ENCODE measurements around the gene ATXN2L.
"Not testable (repeated sequence)": the region's sequence is repeated elsewhere in the genome, so short reads cannot be mapped to it uniquely, and the experiment has no call there.

Gene ATXN2L

DNA sequence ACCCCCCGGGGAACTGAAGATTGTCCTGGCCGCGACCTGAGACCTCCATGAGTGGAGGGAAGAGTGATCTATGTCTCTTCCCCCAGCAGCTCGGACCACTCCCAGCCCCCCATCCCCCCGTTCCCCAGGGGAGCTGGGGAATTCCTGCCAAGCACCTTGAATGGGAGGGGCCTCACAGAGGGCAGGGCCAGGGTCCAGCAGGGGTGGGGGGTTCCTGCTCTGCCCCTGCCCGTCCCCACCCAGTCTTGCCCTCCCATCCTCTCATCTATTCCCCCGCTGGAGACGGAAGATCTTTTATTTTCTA is 13.9 kb downstream of the ATXN2L start:
- DNase-seq: no peak

DNA sequence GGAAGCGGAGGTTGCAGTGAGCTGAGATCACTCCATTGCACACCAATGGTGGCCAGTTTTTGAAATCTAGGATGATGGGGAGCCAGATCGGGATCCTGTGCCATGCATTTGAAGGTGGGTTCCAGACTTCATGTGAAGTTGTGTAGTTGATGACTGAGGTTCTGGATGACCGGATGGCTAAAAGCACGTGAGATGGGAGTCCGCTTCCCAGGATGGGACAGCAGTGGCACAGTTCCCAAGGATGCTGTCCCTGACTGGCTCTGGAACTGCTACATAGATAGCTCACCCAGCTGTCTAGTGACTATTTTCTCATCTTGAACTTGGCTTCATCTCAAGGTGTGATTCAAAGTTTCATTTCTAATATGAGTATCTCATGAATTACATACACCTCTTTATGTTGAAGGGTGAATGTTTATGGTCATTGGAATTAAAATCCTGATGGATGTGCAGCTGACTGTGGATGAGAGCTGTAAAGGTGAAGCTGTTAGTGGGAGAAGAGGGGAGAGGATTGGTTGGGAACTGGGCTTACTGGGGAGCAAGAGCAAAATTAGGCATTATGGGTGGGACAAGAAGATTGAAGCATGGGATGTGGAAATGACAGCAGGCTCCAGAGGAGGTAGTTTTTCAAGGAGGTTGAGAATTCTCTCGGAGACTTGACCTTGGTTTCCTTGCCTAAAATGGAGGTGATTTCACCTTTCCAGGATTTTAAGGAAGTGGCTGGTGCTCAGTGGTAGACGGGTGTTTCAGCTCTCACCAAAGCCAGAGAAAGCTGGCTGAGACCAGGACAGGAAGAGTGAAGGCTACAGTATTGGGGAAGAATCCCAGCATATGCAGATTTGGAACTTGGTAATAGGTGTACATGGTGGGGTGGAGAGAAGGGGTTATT is 15.1 kb downstream of the ATXN2L start:
- no peak for DNase-seq

DNA sequence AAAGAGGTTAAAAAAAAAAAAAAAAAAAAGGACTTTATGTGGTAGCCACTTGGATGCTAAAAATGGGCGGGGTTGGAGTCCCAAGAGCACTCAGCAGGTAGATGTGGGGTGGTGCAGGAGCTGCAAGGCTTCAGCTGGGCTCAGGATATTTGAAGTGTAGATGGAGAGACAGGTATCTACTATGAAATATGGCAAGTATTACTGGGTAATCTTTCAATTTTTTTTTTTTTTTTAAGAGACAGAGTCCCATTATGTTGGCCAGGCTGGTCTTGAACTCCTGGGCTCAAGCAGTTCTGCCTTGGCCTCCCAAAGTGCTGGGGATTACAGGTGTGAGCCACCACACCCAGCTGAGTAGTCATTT is 15.7 kb downstream of the ATXN2L start:
- DNase-seq: no peak

DNA sequence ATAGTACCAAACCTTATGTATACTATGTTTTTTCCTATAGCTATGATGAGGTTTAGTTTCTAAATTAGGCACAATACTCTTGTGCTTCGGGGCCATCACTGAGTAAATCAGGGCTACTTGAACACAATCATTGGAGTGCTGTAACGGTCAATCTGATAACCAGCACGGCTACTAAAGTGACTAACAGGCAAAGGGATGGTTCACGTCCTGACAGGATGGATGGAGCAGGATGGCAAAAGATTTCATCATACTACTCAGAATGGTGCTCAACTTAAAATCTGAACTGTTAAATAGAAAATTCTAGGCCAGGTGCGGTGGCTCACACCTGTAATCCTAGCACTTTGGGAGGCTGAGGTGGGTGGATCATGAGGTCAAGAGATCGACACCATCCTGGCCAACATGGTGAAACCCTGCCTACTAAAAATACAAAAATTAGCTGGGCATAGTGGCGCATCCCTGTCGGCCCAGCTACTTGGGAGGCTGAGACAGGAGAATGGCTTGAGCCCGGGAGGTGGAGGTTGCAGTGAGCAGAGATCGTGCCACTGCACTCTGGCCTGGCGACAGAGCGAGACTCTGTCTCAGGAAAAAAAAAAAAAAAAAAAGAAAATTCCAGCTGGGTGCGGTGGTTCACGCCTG is 16.3 kb downstream of the ATXN2L start:
- no peak for DNase-seq

DNA sequence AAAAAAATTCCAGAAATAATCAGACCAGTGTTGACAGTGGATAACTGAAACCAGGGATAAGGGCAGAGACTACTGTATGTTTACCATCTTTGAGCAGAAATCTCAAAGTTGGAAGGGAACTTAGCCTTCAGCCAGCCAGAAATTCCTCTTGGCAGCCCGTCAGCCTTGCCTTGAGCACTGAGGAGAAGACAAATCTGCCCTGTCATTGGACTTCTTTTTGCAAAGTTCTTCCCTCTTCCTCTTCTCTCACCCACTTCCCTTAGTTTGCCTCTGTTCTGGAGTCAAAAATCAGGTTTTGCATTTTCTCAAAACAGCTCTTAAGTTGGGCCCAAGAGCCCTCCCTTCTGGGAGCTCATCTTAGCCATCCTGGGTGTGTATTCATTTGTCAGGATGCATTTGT is 17.1 kb downstream of the ATXN2L start:
- DNase-seq: no peak

DNA sequence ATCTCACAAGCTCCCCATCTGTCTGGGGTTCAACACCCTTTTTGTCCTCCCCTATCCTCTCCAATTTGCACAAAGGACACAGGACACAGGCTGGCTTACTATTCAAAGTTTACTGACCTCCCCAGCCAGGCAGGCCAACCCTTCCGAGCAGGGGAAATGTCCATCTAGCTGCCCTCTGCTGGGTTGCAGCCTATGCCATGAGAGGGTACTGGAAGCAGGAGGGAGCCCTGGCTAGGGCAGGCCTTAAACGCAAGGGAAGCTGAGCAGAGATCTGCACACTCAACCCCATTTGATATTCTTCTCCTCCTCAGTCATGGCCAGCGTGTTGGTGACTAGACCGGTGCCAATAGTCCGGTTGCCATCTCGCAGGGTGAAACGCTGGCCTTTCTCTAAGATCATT is 19.9 kb downstream of the ATXN2L start:
- no peak for DNase-seq

DNA sequence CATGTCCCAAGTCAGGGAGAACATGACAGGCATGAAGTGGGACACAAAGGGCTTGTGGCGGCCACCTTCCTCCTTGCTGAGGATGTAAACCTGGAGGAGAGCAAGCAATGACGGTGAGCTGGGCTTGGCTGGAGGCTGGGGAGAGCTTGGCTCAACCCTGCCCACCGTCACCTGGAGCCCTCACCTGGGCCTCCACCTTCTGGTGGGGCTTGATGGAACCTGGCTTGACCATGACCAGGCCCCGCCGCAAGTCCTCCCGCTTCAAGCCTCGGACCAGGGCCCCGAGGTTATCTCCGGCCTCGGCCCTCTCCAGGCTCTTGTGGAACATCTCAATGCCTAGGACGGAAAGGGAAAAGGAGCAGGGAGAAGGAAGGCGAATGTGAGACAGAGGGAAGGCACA is 21.0 kb downstream of the ATXN2L start:
- no peak for DNase-seq

DNA sequence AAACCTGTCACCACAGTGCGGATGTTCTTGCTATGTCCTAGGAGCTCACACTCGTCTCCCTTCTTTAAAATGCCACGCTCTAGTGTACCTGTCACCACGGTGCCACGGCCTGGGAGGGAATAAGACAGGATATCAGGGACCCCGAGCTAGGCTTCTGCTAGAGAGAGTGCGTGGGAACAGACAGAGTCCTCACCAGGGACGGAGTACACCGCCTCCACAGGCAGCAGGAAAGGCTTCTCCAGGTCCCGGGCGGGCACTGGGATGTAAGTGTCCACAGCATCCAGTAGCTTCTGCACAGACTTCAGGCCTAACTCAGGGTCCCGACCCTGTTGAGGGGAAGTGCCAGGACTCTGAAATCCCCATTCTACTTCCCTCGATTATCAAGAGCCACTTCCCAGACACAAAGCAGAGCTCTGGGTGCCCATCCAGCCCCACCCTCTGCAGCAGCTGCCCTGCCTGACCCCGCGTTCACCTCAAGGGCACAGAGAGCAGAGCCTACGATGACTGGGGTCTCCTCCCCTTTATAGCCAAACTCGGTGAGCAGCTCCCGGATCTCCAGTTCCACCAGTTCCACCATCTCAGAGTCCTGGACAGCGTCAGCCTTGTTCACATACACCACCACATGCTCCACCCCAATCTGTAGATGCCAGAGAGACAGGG is 21.6 kb downstream of the ATXN2L start:
- no peak for DNase-seq

DNA sequence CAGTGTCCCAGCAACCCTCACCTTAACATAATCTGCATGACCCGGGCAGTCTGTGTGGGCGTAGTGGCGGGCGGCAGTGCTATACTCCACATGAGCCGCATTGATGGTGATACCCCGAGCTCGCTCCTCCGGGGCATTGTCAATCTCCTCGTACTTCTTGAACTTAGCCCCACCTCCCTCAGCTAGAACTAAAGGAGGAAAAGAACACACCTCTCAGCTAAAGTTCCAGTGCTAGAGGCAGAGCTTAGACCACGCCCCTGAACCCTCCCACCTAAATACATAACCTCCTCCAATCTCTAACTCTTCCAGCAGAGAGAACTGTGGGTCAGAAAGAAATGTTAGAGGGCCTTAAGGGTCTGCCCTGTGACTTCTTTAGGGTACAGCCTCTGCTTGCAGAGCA is 22.5 kb downstream of the ATXN2L start:
- DNase-seq: peak; percentile 22

DNA sequence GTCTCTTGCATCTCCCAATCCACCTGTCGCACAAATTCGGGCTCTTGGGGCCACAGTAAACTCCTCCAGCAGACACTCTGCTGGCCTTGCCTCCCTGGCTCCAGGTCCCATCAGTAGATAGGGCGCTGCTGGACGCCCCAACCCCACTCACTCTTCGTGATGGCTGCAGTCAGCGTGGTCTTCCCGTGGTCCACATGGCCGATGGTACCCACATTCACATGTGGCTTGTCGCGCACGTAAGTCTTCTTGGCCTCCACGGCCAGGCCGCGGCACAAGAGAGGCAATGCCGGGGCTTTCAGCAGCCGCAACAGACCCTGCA is 22.9 kb downstream of the ATXN2L start:
- DNase-seq: no peak

DNA sequence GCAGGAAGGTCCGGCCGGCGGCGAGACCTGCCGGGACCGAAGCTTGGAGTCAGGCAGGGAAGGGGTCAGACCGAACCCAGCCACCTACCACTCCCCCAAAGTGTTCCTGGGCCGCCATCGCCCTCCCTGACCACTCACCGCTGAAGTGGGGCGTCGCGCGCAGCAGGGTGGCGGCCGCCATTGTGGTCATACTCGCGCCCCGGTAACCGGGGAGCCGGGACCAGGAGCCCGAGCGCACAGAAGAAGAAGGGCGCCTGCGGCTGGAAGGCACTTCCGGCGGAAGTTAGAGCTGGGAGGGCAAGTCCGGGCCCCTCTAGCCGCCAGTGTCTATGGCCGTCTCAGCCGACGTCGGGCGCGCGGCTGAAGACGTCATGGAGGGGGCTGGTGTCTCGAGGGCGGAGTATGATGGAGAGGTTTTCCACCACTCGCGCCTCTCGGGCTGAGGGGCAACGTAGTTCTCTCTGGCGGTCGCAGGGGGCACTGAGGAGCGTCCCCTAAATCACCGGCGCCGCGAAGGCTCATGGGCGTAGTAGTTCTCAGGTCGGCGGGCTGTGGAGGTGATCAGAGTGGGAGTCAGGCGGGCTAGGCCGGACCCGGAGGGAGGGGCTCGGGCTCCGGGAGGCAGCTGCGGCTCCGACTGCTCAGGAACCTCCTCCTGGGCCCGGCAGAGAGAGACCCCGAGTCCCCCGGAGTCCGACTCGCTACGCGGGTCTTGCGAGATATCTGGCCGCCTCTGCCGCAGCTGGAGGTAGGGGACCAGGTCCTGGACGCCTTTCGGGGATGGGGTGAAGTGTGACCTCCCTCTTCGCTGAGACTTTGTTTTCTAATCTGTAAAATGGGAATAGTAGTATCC is 23.5 kb downstream of the ATXN2L start, which contains the start of gene TUFM:
TUFM (minus strand) TSS at position 269 of the 853 bp plus-strand sequence; CDS start at position 190, 79 bp downstream.
- DNase-seq: peak; percentile 98

DNA sequence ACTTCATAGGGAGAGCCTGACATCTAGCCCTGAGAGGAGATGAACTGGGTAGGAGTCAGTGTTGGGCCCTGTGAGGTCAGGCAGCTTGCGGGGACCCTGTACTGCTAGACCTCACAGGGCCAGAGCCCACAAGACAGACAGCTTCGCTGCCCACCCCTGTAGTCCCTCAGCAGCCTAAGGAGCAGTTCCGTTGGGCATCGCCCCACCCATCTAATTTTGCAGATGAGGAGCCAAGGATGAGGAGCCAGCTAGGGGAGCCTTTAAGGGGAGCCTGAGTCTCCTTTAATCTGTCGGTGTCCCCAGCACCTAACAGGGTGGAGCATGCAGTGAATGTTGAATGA is 24.1 kb downstream of the ATXN2L start:
- no peak for DNase-seq

DNA sequence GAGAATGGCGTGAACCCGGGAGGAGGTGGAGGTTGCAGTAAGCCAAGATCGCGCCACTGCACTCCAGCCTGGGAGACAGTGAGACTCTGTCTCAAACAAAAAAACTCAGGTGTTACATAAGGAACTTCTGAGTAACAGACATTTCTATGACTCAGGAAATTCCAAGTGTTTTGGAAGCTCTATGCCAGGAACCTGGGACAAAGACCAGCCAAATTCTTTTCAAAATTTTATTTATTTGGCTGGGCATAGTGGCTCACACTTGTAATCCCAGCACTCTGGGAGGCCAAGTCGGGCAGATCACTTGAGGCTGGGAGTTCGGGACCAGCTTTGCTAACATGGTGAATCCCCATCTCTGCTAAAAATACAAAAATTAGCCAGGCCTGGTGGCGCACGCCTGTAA is 35.6 kb downstream of the ATXN2L start:
- no peak for DNase-seq

DNA sequence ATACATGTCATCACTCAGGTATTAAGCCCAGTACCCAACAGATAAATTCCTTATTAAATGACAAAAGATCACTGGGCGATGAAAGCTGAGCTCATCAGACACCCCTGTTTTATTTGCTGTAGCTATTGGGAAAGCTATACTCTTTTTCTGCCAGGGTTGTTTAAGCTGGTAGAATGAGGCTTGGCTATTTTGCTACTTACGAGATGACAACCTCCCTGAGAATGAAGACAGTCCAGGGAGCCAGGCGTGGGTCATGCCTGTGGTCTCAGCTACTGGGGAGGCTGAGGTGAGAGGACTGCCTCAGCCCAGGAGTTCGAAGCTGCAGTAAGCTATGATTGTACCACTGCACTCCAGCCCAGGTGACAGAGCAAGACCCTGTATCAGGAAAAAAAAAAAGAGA is 36.5 kb downstream of the ATXN2L start:
- DNase-seq: no peak

DNA sequence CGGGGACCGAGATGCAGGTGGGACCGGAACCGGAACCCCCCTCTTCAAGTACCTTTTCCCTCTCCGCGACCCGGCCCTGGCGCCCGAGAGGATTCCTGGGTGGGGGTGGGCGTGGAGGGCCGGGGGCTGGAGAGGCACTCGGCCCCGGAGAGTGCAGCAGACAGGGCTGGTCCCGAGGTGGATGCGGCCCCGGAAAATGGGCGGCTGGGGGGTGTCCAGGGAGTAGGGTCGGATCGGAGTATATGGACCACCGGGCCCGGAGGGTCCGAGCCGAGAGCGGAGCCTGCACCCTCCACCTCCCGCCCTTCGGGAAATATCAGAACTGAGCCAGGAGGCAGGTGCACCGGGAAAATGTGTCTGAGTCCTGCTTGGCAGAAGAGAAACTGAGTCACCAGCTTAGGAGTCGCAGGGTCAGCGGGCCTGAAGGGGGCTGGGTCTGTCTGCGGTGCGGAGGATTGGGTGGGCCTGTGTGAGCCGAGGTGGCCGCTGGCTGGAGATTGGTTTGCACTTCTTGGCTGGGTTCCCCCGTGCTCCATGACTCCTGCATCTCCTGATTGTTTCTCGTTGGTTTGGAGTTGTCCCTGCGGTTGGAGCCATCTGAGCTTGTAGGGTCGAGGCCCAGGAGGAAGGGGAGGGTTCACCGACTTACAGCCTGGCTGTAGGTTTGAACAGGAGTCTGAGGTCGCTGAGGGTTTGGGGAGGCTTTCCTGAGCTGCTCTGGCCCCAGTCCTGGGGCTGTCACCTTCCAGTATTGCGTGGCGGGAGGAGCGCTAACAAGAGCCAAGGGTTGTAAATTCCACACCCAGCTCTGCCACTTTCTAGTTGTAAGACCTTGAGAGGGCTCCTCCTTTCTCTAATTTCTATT is 41.4 kb downstream of the ATXN2L start:
- DNase-seq: peak; percentile 16

DNA sequence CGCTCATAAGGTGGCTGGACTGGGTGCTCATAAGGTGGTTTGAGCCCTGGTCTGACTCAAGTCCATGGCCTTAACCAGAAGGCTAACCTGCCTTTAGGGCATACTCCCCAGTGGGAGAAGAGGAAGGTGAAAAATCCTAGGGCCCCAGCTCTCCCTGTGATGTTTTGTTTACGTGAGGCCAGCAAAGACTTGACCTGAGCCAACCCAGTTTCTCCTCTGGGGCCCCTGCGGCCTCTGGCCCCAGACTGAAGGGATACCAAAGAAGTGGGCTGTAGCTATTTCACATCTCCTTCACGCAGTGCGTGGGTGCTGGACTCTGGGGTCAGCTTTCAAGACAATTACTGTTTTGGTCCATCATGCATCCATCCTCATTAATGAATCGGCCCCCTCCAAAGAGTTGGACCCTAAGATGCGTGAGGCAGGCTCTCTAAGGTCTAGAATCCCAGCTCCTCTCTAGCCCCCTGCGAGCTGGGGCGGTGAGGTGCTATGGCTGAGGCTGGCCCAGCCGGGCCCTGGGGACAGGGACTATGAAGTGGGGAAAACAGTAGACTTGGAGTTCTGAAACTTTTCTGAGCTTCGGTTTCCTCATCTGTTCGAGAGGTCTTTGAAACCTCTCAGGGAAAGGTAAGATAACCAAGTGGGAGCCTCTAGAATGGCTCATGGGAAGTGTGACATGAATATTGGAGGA is 42.3 kb downstream of the ATXN2L start:
- DNase-seq: no peak

DNA sequence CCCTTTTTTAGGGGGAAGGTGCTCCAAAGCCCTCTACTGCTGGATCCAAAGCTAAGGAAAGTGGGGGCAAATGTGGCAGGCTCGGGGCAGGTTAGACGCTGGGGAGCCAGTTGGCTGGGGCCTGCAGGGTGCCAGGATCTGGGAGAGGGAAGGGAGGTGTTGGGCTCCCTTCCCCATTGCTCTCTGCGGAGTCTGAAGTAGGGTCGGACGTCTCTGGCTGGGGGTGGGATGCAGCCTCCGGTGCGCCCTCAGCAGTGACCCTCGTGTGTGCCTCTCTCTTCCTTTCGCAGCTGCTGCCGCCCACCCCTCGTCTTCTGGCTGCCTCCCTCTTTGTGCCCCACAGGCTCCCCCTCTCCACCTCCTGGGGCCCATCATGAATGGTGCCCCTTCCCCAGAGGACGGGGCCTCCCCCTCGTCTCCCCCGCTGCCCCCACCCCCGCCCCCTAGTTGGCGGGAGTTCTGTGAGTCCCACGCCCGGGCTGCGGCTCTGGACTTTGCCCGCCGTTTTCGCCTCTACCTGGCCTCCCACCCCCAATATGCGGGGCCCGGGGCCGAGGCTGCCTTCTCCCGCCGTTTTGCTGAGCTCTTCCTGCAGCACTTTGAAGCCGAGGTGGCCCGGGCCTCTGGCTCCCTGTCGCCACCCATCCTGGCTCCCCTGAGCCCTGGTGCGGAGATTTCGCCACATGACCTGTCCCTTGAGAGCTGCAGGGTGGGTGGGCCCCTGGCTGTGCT is 43.1 kb downstream of the ATXN2L start:
- no peak for DNase-seq

DNA sequence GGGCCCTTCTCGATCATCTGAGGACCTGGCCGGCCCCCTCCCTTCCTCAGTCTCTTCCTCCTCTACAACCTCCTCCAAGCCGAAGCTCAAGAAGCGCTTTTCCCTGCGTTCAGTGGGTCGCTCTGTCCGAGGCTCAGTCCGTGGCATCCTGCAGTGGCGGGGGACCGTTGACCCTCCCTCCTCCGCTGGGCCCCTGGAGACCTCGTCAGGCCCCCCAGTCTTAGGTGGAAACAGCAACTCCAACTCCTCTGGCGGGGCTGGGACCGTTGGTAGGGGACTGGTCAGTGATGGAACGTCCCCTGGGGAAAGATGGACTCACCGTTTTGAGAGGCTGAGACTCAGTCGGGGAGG is 43.6 kb downstream of the ATXN2L start:
- no peak for DNase-seq

DNA sequence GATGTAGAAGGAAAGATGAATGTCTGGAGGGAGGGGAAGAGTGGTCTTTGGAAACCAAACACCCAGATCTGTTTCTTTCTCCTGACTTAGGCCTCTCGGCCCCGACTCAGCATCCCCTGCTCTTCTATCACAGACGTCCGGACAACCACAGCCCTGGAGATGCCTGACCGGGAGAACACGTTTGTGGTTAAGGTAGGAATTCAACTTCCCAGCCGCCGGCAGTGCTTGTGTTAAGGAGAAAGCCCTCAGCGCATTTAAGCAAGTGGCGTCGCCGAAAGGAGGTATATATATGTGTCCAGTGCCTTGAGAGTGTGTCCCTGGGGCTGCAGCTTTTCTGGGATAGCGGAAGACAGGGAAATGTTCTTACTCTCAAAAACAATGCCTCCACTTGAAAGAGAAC is 44.4 kb downstream of the ATXN2L start:
- DNase-seq: no peak

DNA sequence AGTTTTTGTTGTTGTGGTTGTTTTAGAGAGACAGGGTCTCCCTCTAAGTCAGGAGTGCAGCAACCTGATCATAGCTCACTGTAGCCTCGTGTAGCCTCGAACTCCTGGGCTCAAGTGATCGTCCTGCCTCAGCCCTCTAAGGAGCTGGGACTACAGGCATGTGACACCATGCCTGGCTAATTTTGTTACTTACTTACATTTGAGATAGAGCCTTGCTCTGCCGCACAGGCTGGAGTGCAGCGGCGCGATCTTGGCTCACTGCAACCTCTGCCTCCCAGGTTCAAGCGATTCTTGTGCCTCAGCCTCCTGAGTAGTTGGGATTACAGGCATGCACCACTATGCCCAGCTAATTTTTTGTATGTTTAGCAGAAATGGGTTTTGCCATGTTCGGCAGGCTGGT is 44.8 kb downstream of the ATXN2L start:
- not testable (repeated sequence) for DNase-seq

DNA sequence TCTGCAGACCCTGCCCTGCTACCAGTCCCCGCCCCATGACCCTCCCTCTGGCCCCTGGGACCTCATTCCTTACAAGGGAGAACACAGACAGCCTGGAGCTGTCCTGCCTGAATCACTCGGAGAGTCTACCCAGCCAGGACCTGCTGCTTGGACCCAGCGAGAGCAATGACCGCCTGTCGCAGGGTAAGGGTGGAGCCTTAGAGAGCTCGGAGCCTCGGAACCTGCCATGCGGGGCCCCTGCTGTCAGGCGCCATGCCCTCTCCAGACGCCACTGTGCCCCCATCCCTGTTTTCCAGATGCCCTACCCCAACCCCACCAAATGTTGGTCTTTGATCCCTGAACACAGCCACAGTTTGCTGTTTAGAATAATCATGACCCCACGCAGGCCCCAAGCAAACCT is 46.4 kb downstream of the ATXN2L start:
- no peak for DNase-seq

Measured in CD4-positive, alpha-beta T cell treated with Interleukin-6 for 4 hours (primary cell).